Activated CD4-positive, CD25-positive, alpha-beta regulatory T cell (primary cell): ENCODE data around the gene SQOR.

Experiments
- DNase-seq, 4 experiments: peaks; one replicate each; lab custom pipeline; 2025; lab: John Stamatoyannopoulos, UW

SQOR gene

GRCh38 chr15:45705510-45706473 lies 71.0 kb downstream of the SQOR start:
- peak; percentile 24 to 27 (median 26) for DNase-seq

GRCh38 chr15:45710657-45711056 lies 75.8 kb downstream of the SQOR start:
- no peak for DNase-seq

GRCh38 chr15:45714590-45715488 lies 80.0 kb downstream of the SQOR start:
- DNase-seq: no peak

DNA sequence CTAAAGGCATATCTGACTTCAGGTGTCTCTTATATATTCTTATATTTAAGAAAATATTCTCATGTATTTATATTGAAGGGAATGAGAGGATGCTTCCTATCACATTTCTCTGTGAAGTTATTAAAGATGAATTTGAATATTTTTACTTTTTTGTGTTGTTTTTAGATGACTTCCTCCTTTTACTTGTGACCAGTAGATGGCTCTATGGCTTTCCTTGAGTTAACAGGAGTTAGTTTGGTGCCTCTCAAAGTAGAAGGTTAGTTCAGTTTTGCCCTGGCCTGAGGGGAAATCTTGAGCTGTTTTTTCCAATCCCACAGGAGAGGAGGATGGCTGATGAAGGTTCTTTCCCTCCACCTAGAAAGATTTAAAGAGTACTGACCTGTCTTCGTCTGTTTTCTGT lies 80.7 kb downstream of the SQOR start:
- no peak for DNase-seq

GRCh38 chr15:45719490-45719889 lies 84.7 kb downstream of the SQOR start:
- DNase-seq: no peak

GRCh38 chr15:45720183-45720582 lies 85.4 kb downstream of the SQOR start:
- DNase-seq: no peak

GRCh38 chr15:45728641-45729040 lies 93.8 kb downstream of the SQOR start:
- DNase-seq: no peak

GRCh38 chr15:45729141-45729540 lies 94.3 kb downstream of the SQOR start:
- no peak for DNase-seq

GRCh38 chr15:45731343-45731742 lies 96.5 kb downstream of the SQOR start:
- DNase-seq: no peak

GRCh38 chr15:45732662-45733061 lies 97.8 kb downstream of the SQOR start:
- no peak for DNase-seq

- no peak for DNase-seq
Observed at GRCh38 chr15:45734260-45734711, 99.5 kb downstream of the SQOR start.
